OCI-LY1 (cell line): Measurements from ENCODE around the gene ELFN1.

ENCODE experiments used
- H2AFZ ChIP-seq: fragments of 200-600 bp; sonication (generic), shearing (Covaris generic); 2 replicates; pipeline ENCODE4 v1.6.0; 2014; ENCODE audit warnings: antibody characterized with exemption, mild to moderate bottlenecking, low read length
- H3F3A ChIP-seq: fragments of 200-600 bp; sonication (generic), shearing (Covaris generic); 2 replicates; pipeline ENCODE4 v1.6.0; 2014; ENCODE audit warnings: mild to moderate bottlenecking, antibody characterized with exemption, low read length, moderate library complexity; ENCODE audit not compliant: insufficient read depth
- H3K27ac ChIP-seq: fragments of 200-600 bp; sonication (generic); 2 replicates; pipeline ENCODE4 v1.5.1; 2014; ENCODE audit warnings: low read length, mixed run types, mild to moderate bottlenecking, low read depth; ENCODE audit not compliant: poor library complexity, severe bottlenecking
- H3K27me3 ChIP-seq: fragments of 200-600 bp; sonication (generic); 2 replicates; pipeline ENCODE4 v1.6.0; 2014; ENCODE audit warnings: antibody characterized with exemption, mild to moderate bottlenecking, low read length, moderate library complexity; ENCODE audit not compliant: insufficient read depth
- H3K36me3 ChIP-seq: fragments of 200-600 bp; sonication (generic); 2 replicates; pipeline ENCODE4 v1.6.1; 2014; ENCODE audit warnings: mild to moderate bottlenecking, antibody characterized with exemption, low read length, moderate library complexity, mixed read lengths; ENCODE audit not compliant: insufficient read depth
- H3K4me1 ChIP-seq: fragments of 200-600 bp; sonication (generic); 2 replicates; pipeline ENCODE4 v1.5.1; 2014; ENCODE audit warnings: mild to moderate bottlenecking, low read length, moderate library complexity; ENCODE audit not compliant: insufficient read depth, severe bottlenecking
- H3K4me2 ChIP-seq: fragments of 200-600 bp; sonication (generic), shearing (Covaris generic); 2 replicates; pipeline ENCODE4 v1.6.1; 2014; ENCODE audit warnings: low read length
- H3K4me3 ChIP-seq: fragments of 200-600 bp; sonication (generic); 2 replicates; pipeline ENCODE4 v1.5.1; 2014; ENCODE audit warnings: low read length, low read depth, mild to moderate bottlenecking, mixed read lengths; ENCODE audit not compliant: poor library complexity, severe bottlenecking
- H3K79me2 ChIP-seq: fragments of 200-600 bp; shearing (Covaris generic); 2 replicates; pipeline ENCODE4 v1.6.1; 2016; ENCODE audit warnings: mixed run types, low read length, mixed read lengths; ENCODE audit not compliant: insufficient read depth
- H3K9ac ChIP-seq: fragments of 200-600 bp; sonication (generic), shearing (Covaris generic); 2 replicates; pipeline ENCODE4 v1.6.1; 2014; ENCODE audit warnings: mild to moderate bottlenecking, low read length, mixed read lengths
- H3K9me2 ChIP-seq: fragments of 200-600 bp; sonication (generic), shearing (Covaris generic); 2 replicates; pipeline ENCODE4 v1.6.1; 2014; ENCODE audit warnings: low read depth, mild to moderate bottlenecking, low read length, mixed read lengths
- H3K9me3 ChIP-seq: fragments of 200-600 bp; shearing (Covaris generic); 2 replicates; pipeline ENCODE4 v1.6.1; 2014; ENCODE audit warnings: low read length, mixed read lengths
- H4K20me1 ChIP-seq: fragments of 200-600 bp; sonication (generic), shearing (Covaris generic); 2 replicates; pipeline ENCODE4 v1.6.0; 2016; ENCODE audit warnings: mild to moderate bottlenecking, low read length; ENCODE audit not compliant: insufficient read depth
- EZH2 ChIP-seq: fragments of 200-600 bp; sonication (generic), shearing (Covaris generic); IDR thresholded peaks from 2 replicates; pipeline ENCODE4 v1.8.0; 2017; ENCODE audit warnings: borderline replicate concordance, mixed run types, mild to moderate bottlenecking, antibody characterized with exemption, low read length, moderate library complexity, mixed read lengths
- TF ChIP-seq, protein P1 (sequence below): fragments of 200-600 bp; sonication (generic), shearing (Covaris generic); IDR thresholded peaks from 2 replicates; pipeline ENCODE4 v1.5.1; 2017; ENCODE audit warnings: mild to moderate bottlenecking, antibody characterized with exemption, low read length, moderate library complexity, mixed read lengths

The ELFN1 gene

DNA sequence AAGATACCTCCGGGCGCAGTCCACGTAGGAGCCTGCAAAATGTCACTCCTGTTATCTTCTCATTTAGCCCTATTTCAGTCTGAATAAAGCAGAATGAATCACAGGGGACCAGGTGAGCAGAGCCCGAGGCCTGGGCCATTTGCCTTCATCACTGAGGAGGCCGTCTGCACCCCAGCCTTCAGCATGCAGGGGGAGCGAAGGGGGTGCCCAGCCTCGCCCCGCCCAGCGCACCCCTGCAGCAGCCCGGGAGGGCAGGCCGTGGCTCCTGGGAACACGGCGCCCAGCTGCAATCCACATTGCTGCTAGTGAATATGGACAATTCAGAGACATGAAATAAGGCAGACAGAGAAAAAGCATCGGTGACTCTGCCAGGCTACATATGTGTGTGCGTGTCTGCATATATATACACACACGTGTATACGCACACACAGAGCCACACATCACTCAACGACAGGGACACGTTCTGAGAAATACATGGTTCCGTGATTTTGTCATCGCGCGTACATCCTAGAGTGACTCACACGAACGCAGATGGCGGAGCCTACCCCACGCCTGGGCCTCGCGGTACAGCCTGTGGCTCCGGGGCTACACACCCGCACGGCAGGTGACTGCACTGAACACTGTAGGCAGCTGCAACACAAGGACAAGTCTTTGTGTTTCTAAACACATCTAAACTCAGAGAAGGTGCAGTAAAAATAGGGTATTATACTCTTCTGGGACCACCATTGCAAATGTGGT is 15.2 kb upstream of the ELFN1 start:
- H2AFZ ChIP-seq = no peak overlapping the region
- no peak overlapping the region for H3K27ac ChIP-seq
- no peaks in the 10 kb centered on the region for H3K4me1 ChIP-seq
- no peaks in the 10 kb centered on the region for H3F3A ChIP-seq
- no peaks in the 10 kb centered on the region for H3K36me3 ChIP-seq
- no peaks in the 10 kb centered on the region for H3K79me2 ChIP-seq
- H3K4me3 ChIP-seq = no peak overlapping the region
- H3K27me3 ChIP-seq = no peaks in the 10 kb centered on the region; the same call in 1 of the 2 replicates
- no peaks in the 10 kb centered on the region for H3K9me2 ChIP-seq
- H3K9me3 ChIP-seq = no peaks in the 10 kb centered on the region
- H3K4me2 ChIP-seq = no peak overlapping the region
- no peak for TF ChIP-seq EZH2
- TF ChIP-seq, protein P1, sequence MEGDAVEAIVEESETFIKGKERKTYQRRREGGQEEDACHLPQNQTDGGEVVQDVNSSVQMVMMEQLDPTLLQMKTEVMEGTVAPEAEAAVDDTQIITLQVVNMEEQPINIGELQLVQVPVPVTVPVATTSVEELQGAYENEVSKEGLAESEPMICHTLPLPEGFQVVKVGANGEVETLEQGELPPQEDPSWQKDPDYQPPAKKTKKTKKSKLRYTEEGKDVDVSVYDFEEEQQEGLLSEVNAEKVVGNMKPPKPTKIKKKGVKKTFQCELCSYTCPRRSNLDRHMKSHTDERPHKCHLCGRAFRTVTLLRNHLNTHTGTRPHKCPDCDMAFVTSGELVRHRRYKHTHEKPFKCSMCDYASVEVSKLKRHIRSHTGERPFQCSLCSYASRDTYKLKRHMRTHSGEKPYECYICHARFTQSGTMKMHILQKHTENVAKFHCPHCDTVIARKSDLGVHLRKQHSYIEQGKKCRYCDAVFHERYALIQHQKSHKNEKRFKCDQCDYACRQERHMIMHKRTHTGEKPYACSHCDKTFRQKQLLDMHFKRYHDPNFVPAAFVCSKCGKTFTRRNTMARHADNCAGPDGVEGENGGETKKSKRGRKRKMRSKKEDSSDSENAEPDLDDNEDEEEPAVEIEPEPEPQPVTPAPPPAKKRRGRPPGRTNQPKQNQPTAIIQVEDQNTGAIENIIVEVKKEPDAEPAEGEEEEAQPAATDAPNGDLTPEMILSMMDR = no peak
- no peak overlapping the region for H3K9ac ChIP-seq
- no peaks in the 10 kb centered on the region for H4K20me1 ChIP-seq

DNA sequence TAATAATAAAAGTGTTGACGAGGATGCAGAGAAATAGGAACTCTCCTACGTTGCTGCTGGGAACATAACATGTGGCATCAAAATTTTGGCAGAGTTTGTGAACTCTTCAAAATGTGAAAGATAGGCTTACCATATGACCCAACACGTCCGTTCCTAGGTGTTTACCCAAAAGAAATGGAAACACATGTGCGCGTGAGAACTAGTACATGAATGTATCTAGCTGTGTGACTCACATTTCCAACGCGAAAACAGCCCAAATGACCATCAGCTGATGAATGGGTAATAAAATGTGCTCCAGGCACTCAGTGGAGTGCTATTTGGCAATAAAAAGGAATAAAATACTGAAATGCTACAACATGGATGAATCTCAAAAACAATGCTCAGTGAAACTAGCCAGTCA is 10.4 kb upstream of the ELFN1 start:
- Histone ChIP-seq H3F3A (no peaks in the 10 kb centered on the region), H4K20me1 (no peaks in the 10 kb centered on the region), H3K4me2 (no peak overlapping the region), H3K4me1 (peaks cover 2% of the 10 kb centered on the region), H3K27ac (no peak overlapping the region), H3K9ac (no peak overlapping the region), H3K36me3 (no peaks in the 10 kb centered on the region), H2AFZ (no peak overlapping the region), H3K9me2 (no peaks in the 10 kb centered on the region), H3K79me2 (no peaks in the 10 kb centered on the region), H3K27me3 (peaks cover 9% of the 10 kb centered on the region; the same call in 1 of the 2 replicates), H3K4me3 (no peak overlapping the region), H3K9me3 (no peaks in the 10 kb centered on the region)
- TF ChIP-seq, protein P1 = no peak
- no peak for TF ChIP-seq EZH2

DNA sequence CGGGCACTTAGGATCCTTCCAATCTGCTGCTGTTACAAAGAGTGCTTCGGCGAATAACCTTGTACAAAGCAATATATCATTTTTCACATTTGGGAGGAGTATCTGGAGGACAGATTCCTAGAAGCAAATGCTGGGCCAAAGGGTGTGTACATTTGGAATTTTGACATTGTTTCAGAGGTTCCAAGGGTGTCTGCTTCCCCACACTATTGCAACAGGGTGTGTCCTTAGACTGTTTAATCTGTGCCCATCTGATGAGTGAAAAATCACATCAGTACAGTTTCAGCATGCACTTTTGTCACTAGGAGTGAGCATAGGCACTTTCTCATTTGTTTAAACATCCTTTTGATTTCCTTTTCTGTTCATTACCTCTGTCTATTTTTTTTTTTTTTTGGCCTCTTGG is 8.6 kb upstream of the ELFN1 start:
- TF ChIP-seq EZH2 = no peak
- TF ChIP-seq, protein P1 = no peak
- no peak overlapping the region for H3K9ac ChIP-seq

More for the DNA sequence above, 8.6 kb upstream of the ELFN1 start:
- no peak overlapping the region for H3K27ac ChIP-seq
- no peak overlapping the region for H2AFZ ChIP-seq
- no peaks in the 10 kb centered on the region for H3K36me3 ChIP-seq
- H3K79me2 ChIP-seq = no peaks in the 10 kb centered on the region
- H3K4me2 ChIP-seq = no peak overlapping the region
- no peaks in the 10 kb centered on the region for H3K9me2 ChIP-seq
- no peaks in the 10 kb centered on the region for H4K20me1 ChIP-seq
- no peaks in the 10 kb centered on the region for H3F3A ChIP-seq
- H3K4me3 ChIP-seq = no peak overlapping the region
- H3K27me3 ChIP-seq = peaks cover 9% of the 10 kb centered on the region; the same call in 1 of the 2 replicates
- peaks cover 7% of the 10 kb centered on the region for H3K4me1 ChIP-seq
- H3K9me3 ChIP-seq = no peaks in the 10 kb centered on the region
